ENCODE measurements around the gene YY1.
"Not testable (repeated sequence)": the region's sequence is repeated elsewhere in the genome, so short reads cannot be mapped to it uniquely, and the experiment has no call there.

YY1 gene

GRCh38 chr14:100203146-100203545 lies 35.8 kb upstream of the YY1 start:
- Histone ChIP-seq H3K4me3 (ENCODE audit: low read length) (no peak overlapping the region), H3K36me3 (ENCODE audit: control insufficient read depth, low read depth, low read length) (no peaks in the 10 kb centered on the region), H3K27me3 (ENCODE audit: control insufficient read depth, insufficient read depth, low read length) (no peaks in the 10 kb centered on the region), H3K4me1 (ENCODE audit: control insufficient read depth, low read depth, low read length) (no peaks in the 10 kb centered on the region), H3K27ac (ENCODE audit: low read length) (no peak overlapping the region), H3K9me3 (ENCODE audit: control insufficient read depth, low read depth, low read length) (no peaks in the 10 kb centered on the region), H3K9ac (ENCODE audit: low read length) (no peak overlapping the region)

- Histone ChIP-seq H3K4me1 (ENCODE audit: control insufficient read depth, low read depth, low read length) (no peaks in the 10 kb centered on the region), H3K36me3 (ENCODE audit: control insufficient read depth, low read depth, low read length) (no peaks in the 10 kb centered on the region), H3K4me3 (ENCODE audit: low read length) (no peak overlapping the region), H3K27ac (ENCODE audit: low read length) (no peak overlapping the region), H3K9ac (ENCODE audit: low read length) (no peak overlapping the region), H3K9me3 (ENCODE audit: control insufficient read depth, low read depth, low read length) (no peaks in the 10 kb centered on the region), H3K27me3 (ENCODE audit: control insufficient read depth, insufficient read depth, low read length) (no peaks in the 10 kb centered on the region)
Observed at GRCh38 chr14:100203962-100204834, 34.7 kb upstream of the YY1 start.

- H3K4me3 ChIP-seq (ENCODE audit: low read length); H3K27me3 ChIP-seq (ENCODE audit: control insufficient read depth, insufficient read depth, low read length); H3K36me3 ChIP-seq (ENCODE audit: control insufficient read depth, low read depth, low read length); H3K4me1 ChIP-seq (ENCODE audit: control insufficient read depth, low read depth, low read length); H3K9me3 ChIP-seq (ENCODE audit: control insufficient read depth, low read depth, low read length); H3K9ac ChIP-seq (ENCODE audit: low read length); H3K27ac ChIP-seq (ENCODE audit: low read length): not testable (repeated sequence)
Observed at GRCh38 chr14:100204835-100205167, 34.1 kb upstream of the YY1 start.

- not testable (repeated sequence) for H3K27me3 ChIP-seq (ENCODE audit: control insufficient read depth, insufficient read depth, low read length); H3K27ac ChIP-seq (ENCODE audit: low read length); H3K9ac ChIP-seq (ENCODE audit: low read length); H3K9me3 ChIP-seq (ENCODE audit: control insufficient read depth, low read depth, low read length); H3K36me3 ChIP-seq (ENCODE audit: control insufficient read depth, low read depth, low read length); H3K4me3 ChIP-seq (ENCODE audit: low read length); H3K4me1 ChIP-seq (ENCODE audit: control insufficient read depth, low read depth, low read length)
Observed at GRCh38 chr14:100207588-100207987, 31.4 kb upstream of the YY1 start.

GRCh38 chr14:100208136-100208535 lies 30.8 kb upstream of the YY1 start:
- H3K4me1 ChIP-seq (ENCODE audit: control insufficient read depth, low read depth, low read length); H3K27ac ChIP-seq (ENCODE audit: low read length); H3K9ac ChIP-seq (ENCODE audit: low read length); H3K4me3 ChIP-seq (ENCODE audit: low read length); H3K27me3 ChIP-seq (ENCODE audit: control insufficient read depth, insufficient read depth, low read length); H3K36me3 ChIP-seq (ENCODE audit: control insufficient read depth, low read depth, low read length); H3K9me3 ChIP-seq (ENCODE audit: control insufficient read depth, low read depth, low read length): not testable (repeated sequence)

- Histone ChIP-seq H3K9ac (ENCODE audit: low read length) (no peak overlapping the region), H3K27me3 (ENCODE audit: control insufficient read depth, insufficient read depth, low read length) (no peaks in the 10 kb centered on the region), H3K27ac (ENCODE audit: low read length) (no peak overlapping the region), H3K4me3 (ENCODE audit: low read length) (no peak overlapping the region), H3K9me3 (ENCODE audit: control insufficient read depth, low read depth, low read length) (no peaks in the 10 kb centered on the region), H3K36me3 (ENCODE audit: control insufficient read depth, low read depth, low read length) (no peaks in the 10 kb centered on the region), H3K4me1 (ENCODE audit: control insufficient read depth, low read depth, low read length) (peaks cover 5% of the 10 kb centered on the region)
Observed at GRCh38 chr14:100211366-100211765, 27.6 kb upstream of the YY1 start.

- Histone ChIP-seq H3K27me3 (ENCODE audit: control insufficient read depth, insufficient read depth, low read length) (no peaks in the 10 kb centered on the region), H3K9me3 (ENCODE audit: control insufficient read depth, low read depth, low read length) (no peaks in the 10 kb centered on the region), H3K4me1 (ENCODE audit: control insufficient read depth, low read depth, low read length) (peaks cover 5% of the 10 kb centered on the region), H3K4me3 (ENCODE audit: low read length) (no peak overlapping the region), H3K9ac (ENCODE audit: low read length) (no peak overlapping the region), H3K36me3 (ENCODE audit: control insufficient read depth, low read depth, low read length) (no peaks in the 10 kb centered on the region), H3K27ac (ENCODE audit: low read length) (no peak overlapping the region)
Observed at GRCh38 chr14:100211893-100212292, 27.1 kb upstream of the YY1 start.

GRCh38 chr14:100212476-100213333 lies 26.2 kb upstream of the YY1 start:
- Histone ChIP-seq H3K4me3 (ENCODE audit: low read length) (no peak overlapping the region), H3K9ac (ENCODE audit: low read length) (no peak overlapping the region), H3K4me1 (ENCODE audit: control insufficient read depth, low read depth, low read length) (peaks cover 5% of the 10 kb centered on the region), H3K36me3 (ENCODE audit: control insufficient read depth, low read depth, low read length) (no peaks in the 10 kb centered on the region), H3K27me3 (ENCODE audit: control insufficient read depth, insufficient read depth, low read length) (no peaks in the 10 kb centered on the region), H3K27ac (ENCODE audit: low read length) (no peak overlapping the region), H3K9me3 (ENCODE audit: control insufficient read depth, low read depth, low read length) (no peaks in the 10 kb centered on the region)

- Histone ChIP-seq H3K9me3 (ENCODE audit: control insufficient read depth, low read depth, low read length) (no peaks in the 10 kb centered on the region), H3K4me1 (ENCODE audit: control insufficient read depth, low read depth, low read length) (peaks cover 5% of the 10 kb centered on the region), H3K27me3 (ENCODE audit: control insufficient read depth, insufficient read depth, low read length) (no peaks in the 10 kb centered on the region), H3K27ac (ENCODE audit: low read length) (no peak overlapping the region), H3K9ac (ENCODE audit: low read length) (peak overlapping the region; percentile 86), H3K4me3 (ENCODE audit: low read length) (peak overlapping the region; percentile 72), H3K36me3 (ENCODE audit: control insufficient read depth, low read depth, low read length) (no peaks in the 10 kb centered on the region)
Observed at GRCh38 chr14:100213587-100213955, 25.4 kb upstream of the YY1 start.

GRCh38 chr14:100213956-100214769 lies 24.8 kb upstream of the YY1 start:
- Histone ChIP-seq H3K4me3 (ENCODE audit: low read length) (peak overlapping the region; percentile 72), H3K36me3 (ENCODE audit: control insufficient read depth, low read depth, low read length) (no peaks in the 10 kb centered on the region), H3K27me3 (ENCODE audit: control insufficient read depth, insufficient read depth, low read length) (no peaks in the 10 kb centered on the region), H3K4me1 (ENCODE audit: control insufficient read depth, low read depth, low read length) (peaks cover 5% of the 10 kb centered on the region), H3K9ac (ENCODE audit: low read length) (peak overlapping the region; percentile 86), H3K9me3 (ENCODE audit: control insufficient read depth, low read depth, low read length) (no peaks in the 10 kb centered on the region), H3K27ac (ENCODE audit: low read length) (peak overlapping the region; percentile 70)

GRCh38 chr14:100214770-100215083 lies 24.2 kb upstream of the YY1 start:
- H3K9ac ChIP-seq (ENCODE audit: low read length) = no peak overlapping the region
- no peaks in the 10 kb centered on the region for H3K27me3 ChIP-seq (ENCODE audit: control insufficient read depth, insufficient read depth, low read length)
- H3K4me1 ChIP-seq (ENCODE audit: control insufficient read depth, low read depth, low read length) = peaks cover 5% of the 10 kb centered on the region
- H3K4me3 ChIP-seq (ENCODE audit: low read length) = peak overlapping the region; percentile 43
- peak overlapping the region; percentile 27 for H3K27ac ChIP-seq (ENCODE audit: low read length)
- no peaks in the 10 kb centered on the region for H3K9me3 ChIP-seq (ENCODE audit: control insufficient read depth, low read depth, low read length)
- no peaks in the 10 kb centered on the region for H3K36me3 ChIP-seq (ENCODE audit: control insufficient read depth, low read depth, low read length)
